ES-I3 (cell line): ENCODE results near the gene ERCC3.

ENCODE experiments used
- H3K36me3 ChIP-seq: 2 replicates; pipeline ENCODE4 v1.6.1; 2013; ENCODE audit warnings: mild to moderate bottlenecking, low read length, control low read depth, moderate library complexity; ENCODE audit not compliant: insufficient read depth
- H3K4me1 ChIP-seq: 2 replicates; pipeline ENCODE4 v1.6.1; 2013; ENCODE audit warnings: mild to moderate bottlenecking, control low read depth, low read length; ENCODE audit not compliant: insufficient read depth
- H3K9ac ChIP-seq: 2 replicates; pipeline ENCODE4 v1.6.1; 2013; ENCODE audit warnings: low read depth, mild to moderate bottlenecking, low read length, moderate library complexity
- H3K9me3 ChIP-seq: 2 replicates; pipeline ENCODE4 v1.6.1; 2013; ENCODE audit warnings: mild to moderate bottlenecking, low read length, moderate library complexity; ENCODE audit not compliant: control insufficient read depth, insufficient read depth

The ERCC3 gene

GRCh38 chr2:127308586-127309138 lies 14.7 kb upstream of the ERCC3 start:
- no peak overlapping the region for H3K9ac ChIP-seq
- no peaks in the 10 kb centered on the region for H3K9me3 ChIP-seq
- H3K4me1 ChIP-seq: no peaks in the 10 kb centered on the region
- no peaks in the 10 kb centered on the region; the same call in 1 of the 2 replicates for H3K36me3 ChIP-seq

GRCh38 chr2:127305990-127306585 lies 12.1 kb upstream of the ERCC3 start:
- Histone ChIP-seq H3K9me3 (no peaks in the 10 kb centered on the region), H3K9ac (no peak overlapping the region), H3K36me3 (no peaks in the 10 kb centered on the region; the same call in 1 of the 2 replicates), H3K4me1 (no peaks in the 10 kb centered on the region)

DNA sequence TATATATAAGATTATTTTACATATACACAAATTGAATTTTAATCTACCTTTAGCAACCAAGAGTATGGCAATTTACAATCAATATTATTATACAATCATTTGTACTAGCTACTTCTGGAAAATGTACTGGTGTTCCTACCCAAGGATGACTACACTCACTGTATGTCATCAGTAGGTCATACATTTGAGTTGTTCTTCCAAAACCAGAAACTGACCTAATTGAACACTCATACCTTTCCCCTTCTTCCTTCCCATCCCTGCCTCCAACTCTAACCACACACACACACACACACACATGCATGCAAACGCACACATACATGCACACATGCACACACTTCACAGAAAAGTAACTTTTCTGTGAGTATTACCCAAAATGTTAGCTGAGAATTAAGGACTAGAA lies 8.2 kb upstream of the ERCC3 start:
- no peak overlapping the region for H3K9ac ChIP-seq
- no peaks in the 10 kb centered on the region for H3K36me3 ChIP-seq

GRCh38 chr2:127293386-127293747 lies 577 bp downstream of the ERCC3 start:
- no peaks in the 10 kb centered on the region for H3K4me1 ChIP-seq
- no peaks in the 10 kb centered on the region for H3K9me3 ChIP-seq
- peaks cover 37% of the 10 kb centered on the region for H3K36me3 ChIP-seq
- peak overlapping the region; percentile 97 for H3K9ac ChIP-seq

More for the DNA sequence above, 8.2 kb upstream of the ERCC3 start:
- H3K9me3 ChIP-seq: no peaks in the 10 kb centered on the region
- no peaks in the 10 kb centered on the region for H3K4me1 ChIP-seq

GRCh38 chr2:127288274-127288673 lies 5.7 kb downstream of the ERCC3 start:
- peaks cover 3% of the 10 kb centered on the region for H3K9me3 ChIP-seq
- H3K4me1 ChIP-seq: no peaks in the 10 kb centered on the region
- peaks cover 60% of the 10 kb centered on the region for H3K36me3 ChIP-seq
- H3K9ac ChIP-seq: no peak overlapping the region

- peaks cover 42% of the 10 kb centered on the region for H3K36me3 ChIP-seq
- H3K4me1 ChIP-seq: no peaks in the 10 kb centered on the region
- H3K9me3 ChIP-seq: peaks cover 4% of the 10 kb centered on the region
Observed at GRCh38 chr2:127283275-127283674, 10.7 kb downstream of the ERCC3 start.

GRCh38 chr2:127280693-127281092 lies 13.3 kb downstream of the ERCC3 start:
- H3K9me3 ChIP-seq: peaks cover 4% of the 10 kb centered on the region
- peaks cover 31% of the 10 kb centered on the region for H3K36me3 ChIP-seq
- no peak overlapping the region for H3K9ac ChIP-seq
- H3K4me1 ChIP-seq: no peaks in the 10 kb centered on the region

More at GRCh38 chr2:127283275-127283674, 10.7 kb downstream of the ERCC3 start:
- H3K9ac ChIP-seq: no peak overlapping the region

DNA sequence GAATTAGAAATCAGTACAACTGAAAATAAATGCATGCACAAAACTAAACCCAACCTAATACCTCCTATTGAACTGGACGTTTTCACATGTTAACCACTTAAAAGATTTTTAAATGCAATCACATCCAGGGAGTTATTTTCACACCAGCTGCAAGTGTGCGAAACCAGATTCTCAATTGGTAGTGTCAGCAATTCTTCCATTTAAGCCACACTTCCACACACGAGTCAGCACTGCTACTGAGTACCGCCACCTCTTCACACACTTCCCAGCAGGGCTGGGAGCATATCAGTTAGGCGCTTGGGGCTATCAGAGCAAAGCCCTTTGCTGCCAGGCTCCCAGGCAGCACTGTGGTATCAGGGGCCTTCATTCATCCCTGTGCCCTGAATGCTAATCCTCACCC lies 14.2 kb downstream of the ERCC3 start:
- Histone ChIP-seq H3K9ac (no peak overlapping the region), H3K36me3 (peaks cover 32% of the 10 kb centered on the region), H3K9me3 (peaks cover 4% of the 10 kb centered on the region), H3K4me1 (no peaks in the 10 kb centered on the region)

- no peak overlapping the region for H3K9ac ChIP-seq
- peaks cover 4% of the 10 kb centered on the region for H3K9me3 ChIP-seq
- peaks cover 30% of the 10 kb centered on the region for H3K36me3 ChIP-seq
- no peaks in the 10 kb centered on the region for H3K4me1 ChIP-seq
Observed at GRCh38 chr2:127278959-127279358, 15.0 kb downstream of the ERCC3 start.

- no peak overlapping the region for H3K9ac ChIP-seq
- H3K4me1 ChIP-seq: no peaks in the 10 kb centered on the region
- peaks cover 26% of the 10 kb centered on the region for H3K36me3 ChIP-seq
Observed at GRCh38 chr2:127277028-127277427, 16.9 kb downstream of the ERCC3 start.

GRCh38 chr2:127275789-127276188 lies 18.2 kb downstream of the ERCC3 start:
- Histone ChIP-seq H3K9ac (no peak overlapping the region), H3K36me3 (peaks cover 37% of the 10 kb centered on the region), H3K4me1 (no peaks in the 10 kb centered on the region)

More at GRCh38 chr2:127277028-127277427, 16.9 kb downstream of the ERCC3 start:
- H3K9me3 ChIP-seq: no peaks in the 10 kb centered on the region

DNA sequence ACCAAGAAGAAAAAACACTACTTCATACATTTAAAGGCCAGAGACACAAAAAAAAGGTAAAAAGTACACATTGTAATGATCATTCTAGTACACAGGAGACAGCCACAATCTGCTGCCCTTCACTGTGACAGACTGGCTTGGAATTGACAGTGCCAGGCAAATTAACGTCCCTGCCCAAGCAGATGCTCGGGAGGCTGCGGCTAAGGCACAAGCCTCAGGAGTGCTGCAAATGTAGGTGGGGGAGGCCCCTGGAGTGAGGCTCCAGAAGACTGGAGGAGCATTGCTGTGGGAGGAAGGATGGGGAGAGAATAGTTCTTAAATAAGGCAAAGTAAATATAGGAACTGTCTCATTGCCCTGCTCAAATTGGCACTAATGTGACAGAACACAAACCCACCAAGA lies 18.6 kb downstream of the ERCC3 start:
- H3K4me1 ChIP-seq: no peaks in the 10 kb centered on the region
- no peak overlapping the region for H3K9ac ChIP-seq
- no peaks in the 10 kb centered on the region for H3K9me3 ChIP-seq
- H3K36me3 ChIP-seq: peaks cover 38% of the 10 kb centered on the region

More at GRCh38 chr2:127275789-127276188, 18.2 kb downstream of the ERCC3 start:
- H3K9me3 ChIP-seq: no peaks in the 10 kb centered on the region

DNA sequence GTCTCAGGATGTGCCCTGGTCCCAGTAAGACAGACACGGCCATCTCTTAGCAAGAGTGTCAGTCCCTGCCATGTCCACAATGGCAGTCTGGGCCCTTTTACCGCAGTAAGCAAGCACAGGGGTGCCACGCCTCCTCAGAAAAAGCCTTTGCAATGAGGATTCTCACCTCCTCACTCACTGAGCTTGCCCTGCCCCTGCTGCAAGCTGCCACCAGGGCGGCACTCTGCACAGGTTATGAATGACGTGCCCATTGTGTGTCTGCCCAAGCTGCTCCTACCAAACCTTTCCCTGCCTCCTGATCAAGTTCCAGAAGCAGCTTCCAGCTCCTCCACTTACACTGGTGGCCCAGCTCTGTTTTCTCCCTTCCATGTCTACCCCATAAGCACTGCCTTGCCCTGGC lies 23.3 kb downstream of the ERCC3 start:
- H3K9ac ChIP-seq: no peak overlapping the region
- H3K9me3 ChIP-seq: no peaks in the 10 kb centered on the region
- peaks cover 36% of the 10 kb centered on the region for H3K36me3 ChIP-seq
- H3K4me1 ChIP-seq: no peaks in the 10 kb centered on the region

- Histone ChIP-seq H3K9me3 (no peaks in the 10 kb centered on the region), H3K9ac (no peak overlapping the region), H3K4me1 (no peaks in the 10 kb centered on the region), H3K36me3 (peaks cover 25% of the 10 kb centered on the region)
Observed at GRCh38 chr2:127261804-127262406, 32.0 kb downstream of the ERCC3 start.

- no peak overlapping the region for H3K9ac ChIP-seq
- H3K36me3 ChIP-seq: peaks cover 23% of the 10 kb centered on the region
- H3K9me3 ChIP-seq: no peaks in the 10 kb centered on the region
- H3K4me1 ChIP-seq: no peaks in the 10 kb centered on the region
Observed at GRCh38 chr2:127259355-127259754, 34.6 kb downstream of the ERCC3 start.
